Adipocyte (in vitro differentiated cells): ENCODE data around the gene FADS1.
A peak's percentile ranks its signal among the peaks of the same experiment; 100 is the strongest.

ENCODE experiments used
- DNase-seq: peaks from one replicate; pipeline ENCODE4 v3.0.0-alpha.2; 2015; ENCODE audit warnings: low read depth
- H3K27me3 ChIP-seq: replicated peaks from 2 replicates; pipeline ENCODE4 v1.7.0; 2013; ENCODE audit warnings: mild to moderate bottlenecking, low read length, moderate library complexity; ENCODE audit not compliant: control insufficient read depth, insufficient read depth
- H3K36me3 ChIP-seq: 2 replicates; pipeline ENCODE4 v1.7.0; 2013; ENCODE audit warnings: low read length, mild to moderate bottlenecking, moderate library complexity; ENCODE audit not compliant: control insufficient read depth, insufficient read depth, severe bottlenecking
- H3K4me1 ChIP-seq: 2 replicates; pipeline ENCODE4 v1.7.0; 2013; ENCODE audit warnings: mild to moderate bottlenecking, low read length, moderate library complexity; ENCODE audit not compliant: control insufficient read depth, insufficient read depth
- H3K4me3 ChIP-seq: 2 replicates; pipeline ENCODE4 v1.7.0; 2013; ENCODE audit warnings: mild to moderate bottlenecking, low read length, moderate library complexity
- H3K9ac ChIP-seq: 2 replicates; pipeline ENCODE4 v1.7.0; 2013; ENCODE audit warnings: mild to moderate bottlenecking, low read length, moderate library complexity
- H3K9me3 ChIP-seq: 2 replicates; pipeline ENCODE4 v1.7.0; 2013; ENCODE audit warnings: mild to moderate bottlenecking, low read length, moderate library complexity; ENCODE audit not compliant: control insufficient read depth

The FADS1 gene

GRCh38 chr11:61800331-61801281 lies 16.2 kb downstream of the FADS1 start:
- H3K27me3 ChIP-seq: no peaks in the 10 kb centered on the region
- H3K9ac ChIP-seq: no peak overlapping the region
- peaks cover 4% of the 10 kb centered on the region for H3K4me1 ChIP-seq
- no peak overlapping the region for H3K4me3 ChIP-seq
- no peaks in the 10 kb centered on the region for H3K9me3 ChIP-seq
- DNase-seq: no peak
- peaks cover 66% of the 10 kb centered on the region for H3K36me3 ChIP-seq

DNA sequence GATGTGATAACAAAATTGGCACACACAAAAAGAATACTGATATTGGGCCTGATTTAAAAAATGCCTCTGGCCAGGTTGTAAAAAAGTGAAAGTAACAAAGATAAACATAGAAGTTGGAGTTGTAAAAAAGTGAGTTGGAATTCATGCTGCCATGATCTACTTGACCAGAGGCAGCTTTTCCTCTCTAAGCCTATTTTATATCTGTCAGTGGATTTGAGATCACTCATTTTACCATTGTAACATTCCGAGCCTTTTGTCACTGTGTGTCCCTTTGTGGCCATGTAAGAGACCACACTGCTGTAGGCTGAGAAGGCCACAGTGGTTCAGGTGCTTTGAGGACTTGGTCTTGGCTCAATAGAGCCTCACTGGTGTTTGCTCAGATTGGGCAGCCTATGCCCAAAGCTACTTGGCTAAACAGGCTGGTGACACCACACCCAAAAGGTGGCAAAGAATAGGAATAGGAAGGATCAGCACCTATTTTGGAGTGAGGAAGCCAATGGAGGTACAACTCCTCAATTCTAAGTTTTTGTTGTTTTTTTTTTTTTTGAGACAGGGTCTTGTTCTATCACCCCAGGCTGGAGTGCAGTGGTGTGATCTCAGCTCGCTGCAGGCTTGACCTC lies 17.0 kb downstream of the FADS1 start:
- Histone ChIP-seq H3K27me3 (no peaks in the 10 kb centered on the region), H3K4me3 (no peak overlapping the region), H3K36me3 (peaks cover 57% of the 10 kb centered on the region), H3K4me1 (peaks cover 2% of the 10 kb centered on the region), H3K9ac (no peak overlapping the region), H3K9me3 (no peaks in the 10 kb centered on the region)
- no peak for DNase-seq

DNA sequence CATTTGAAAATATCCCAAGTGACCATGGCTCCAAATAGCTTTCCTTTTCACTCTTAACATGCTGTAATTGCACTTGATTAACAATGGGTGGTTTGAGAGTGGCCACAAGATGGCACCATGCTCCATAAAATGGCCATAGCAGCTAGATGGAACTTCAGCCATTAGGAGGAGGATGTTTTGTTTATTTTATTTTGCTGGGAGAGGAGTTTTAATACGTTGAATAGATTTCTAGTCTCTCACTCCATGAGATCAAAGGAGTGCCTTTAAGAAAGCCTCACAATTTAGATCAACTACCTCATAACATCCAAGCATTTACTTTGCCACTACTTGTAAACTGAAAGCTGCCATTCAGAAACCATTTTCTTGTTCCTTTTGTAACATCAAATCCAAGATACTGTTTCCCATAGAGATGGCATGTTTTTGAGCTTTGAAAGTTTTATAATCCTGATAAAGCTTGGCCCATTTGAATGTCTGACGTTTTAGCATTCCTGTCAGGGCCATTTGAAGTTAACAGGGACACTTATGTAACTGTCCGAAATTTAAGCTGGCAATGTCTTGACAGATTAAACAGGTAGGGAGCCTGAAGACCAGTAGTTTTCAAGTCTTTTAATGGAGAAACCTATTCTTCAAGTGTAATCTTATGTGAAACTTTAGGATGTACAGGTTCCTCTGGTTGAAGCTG lies 19.4 kb downstream of the FADS1 start:
- Histone ChIP-seq H3K4me3 (no peak overlapping the region), H3K27me3 (no peaks in the 10 kb centered on the region), H3K4me1 (peaks cover 10% of the 10 kb centered on the region), H3K36me3 (peaks cover 34% of the 10 kb centered on the region), H3K9me3 (no peaks in the 10 kb centered on the region), H3K9ac (peak overlapping the region; percentile 52)
- DNase-seq: peak; percentile 92

GRCh38 chr11:61795876-61796526 lies 20.8 kb downstream of the FADS1 start:
- Histone ChIP-seq H3K27me3 (no peaks in the 10 kb centered on the region), H3K4me3 (no peak overlapping the region), H3K9me3 (no peaks in the 10 kb centered on the region), H3K36me3 (peaks cover 20% of the 10 kb centered on the region), H3K4me1 (peaks cover 18% of the 10 kb centered on the region), H3K9ac (no peak overlapping the region)
- no peak for DNase-seq

GRCh38 chr11:61795459-61795858 lies 21.3 kb downstream of the FADS1 start:
- H3K4me1 ChIP-seq: peaks cover 18% of the 10 kb centered on the region
- no peaks in the 10 kb centered on the region for H3K9me3 ChIP-seq
- DNase-seq: no peak
- H3K27me3 ChIP-seq: no peaks in the 10 kb centered on the region
- peaks cover 15% of the 10 kb centered on the region for H3K36me3 ChIP-seq
- H3K9ac ChIP-seq: no peak overlapping the region
- no peak overlapping the region for H3K4me3 ChIP-seq

DNA sequence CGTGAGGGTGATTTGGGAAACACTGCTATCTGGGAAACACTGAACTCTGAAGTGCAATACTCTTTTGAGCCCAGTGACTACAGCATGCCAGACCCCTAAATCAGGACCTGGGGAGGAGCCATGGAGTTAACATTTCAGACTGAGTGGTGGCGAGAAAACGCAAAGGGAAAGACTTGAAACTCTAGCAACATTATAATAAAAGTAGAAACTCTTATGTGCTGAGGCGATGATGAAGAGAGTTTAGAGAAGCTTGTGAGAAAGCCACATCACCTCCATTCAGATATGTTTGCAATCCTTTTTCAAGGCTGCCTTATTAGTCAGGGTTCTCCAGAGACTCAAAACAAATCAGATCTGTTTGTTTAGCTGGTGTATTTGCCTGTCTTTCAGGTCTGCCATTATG lies 22.2 kb downstream of the FADS1 start:
- peaks cover 15% of the 10 kb centered on the region for H3K36me3 ChIP-seq
- DNase-seq: no peak

DNA sequence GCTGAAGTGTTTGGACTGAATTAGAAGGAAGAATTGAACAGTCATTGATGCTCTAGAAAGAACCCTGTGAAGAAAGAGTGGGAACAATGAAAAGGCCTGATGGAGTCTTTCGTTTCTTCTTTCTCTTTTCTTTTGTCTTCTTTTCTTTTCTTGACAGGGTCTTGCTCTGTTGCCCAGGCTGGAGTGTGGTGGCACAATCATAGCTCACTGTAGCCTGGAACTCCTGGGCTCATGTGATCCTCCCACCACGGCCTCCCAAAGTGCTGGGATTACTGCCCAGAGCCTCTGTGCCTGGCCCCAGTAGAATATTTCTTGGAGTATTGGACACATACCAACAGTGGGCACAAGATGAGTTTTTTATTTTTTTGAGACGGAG lies 23.0 kb downstream of the FADS1 start:
- peaks cover 17% of the 10 kb centered on the region for H3K36me3 ChIP-seq
- no peaks in the 10 kb centered on the region for H3K9me3 ChIP-seq
- no peak for DNase-seq
- H3K4me1 ChIP-seq: peaks cover 18% of the 10 kb centered on the region
- peak overlapping the region; percentile 100 for H3K4me3 ChIP-seq
- H3K9ac ChIP-seq: peak overlapping the region; percentile 100
- no peaks in the 10 kb centered on the region for H3K27me3 ChIP-seq

More for the DNA sequence above, 22.2 kb downstream of the FADS1 start:
- no peak overlapping the region for H3K9ac ChIP-seq
- peaks cover 18% of the 10 kb centered on the region for H3K4me1 ChIP-seq
- no peak overlapping the region for H3K4me3 ChIP-seq
- no peaks in the 10 kb centered on the region for H3K9me3 ChIP-seq
- no peaks in the 10 kb centered on the region for H3K27me3 ChIP-seq

GRCh38 chr11:61793083-61793828 lies 23.5 kb downstream of the FADS1 start:
- Histone ChIP-seq H3K9me3 (no peaks in the 10 kb centered on the region), H3K36me3 (peaks cover 23% of the 10 kb centered on the region), H3K4me3 (peak overlapping the region; percentile 100), H3K27me3 (no peaks in the 10 kb centered on the region), H3K9ac (peak overlapping the region; percentile 100), H3K4me1 (peaks cover 18% of the 10 kb centered on the region)
- DNase-seq: peak; percentile 35

GRCh38 chr11:61792310-61793082 lies 24.3 kb downstream of the FADS1 start, which contains the start of the genes FEN1 and TMEM258:
Gene FEN1 (plus strand): TSS chr11:61792911. CDS start chr11:61795362, 2,451 bp downstream.
Gene TMEM258 (minus strand): TSS chr11:61792599. CDS start chr11:61792558, 41 bp downstream.
- Histone ChIP-seq H3K9ac (peak within 1 kb of the TSS; percentile 100), H3K36me3 (peaks cover 30% of the 10 kb centered on the region), H3K27me3 (no peaks in the 10 kb centered on the region), H3K9me3 (no peaks in the 10 kb centered on the region), H3K4me3 (peak within 1 kb of the TSS; percentile 100), H3K4me1 (peaks cover 18% of the 10 kb centered on the region)
- peak; percentile 94 for DNase-seq
